HUES48 (cell line): ENCODE results near the gene TMEM106A.
"Not testable (repeated sequence)": the region's sequence is repeated elsewhere in the genome, so short reads cannot be mapped to it uniquely, and the experiment has no call there.

Source experiments
- H3K27ac ChIP-seq: one replicate; pipeline ENCODE4 v1.7.0; 2013; ENCODE audit warnings: low read depth, low read length, inconsistent platforms
- H3K27me3 ChIP-seq: 2 replicates; pipeline ENCODE4 v1.6.1; 2013; ENCODE audit warnings: mild to moderate bottlenecking, low read length; ENCODE audit not compliant: control insufficient read depth, insufficient read depth
- H3K36me3 ChIP-seq: 2 replicates; pipeline ENCODE4 v1.6.1; 2013; ENCODE audit warnings: low read length; ENCODE audit not compliant: control insufficient read depth, insufficient read depth
- H3K4me1 ChIP-seq: 2 replicates; pipeline ENCODE4 v1.6.1; 2013; ENCODE audit warnings: mild to moderate bottlenecking, low read length; ENCODE audit not compliant: control insufficient read depth, insufficient read depth
- H3K4me3 ChIP-seq: 2 replicates; pipeline ENCODE4 v1.5.1; 2013; ENCODE audit warnings: mild to moderate bottlenecking, low read depth, low read length
- H3K9ac ChIP-seq: 2 replicates; pipeline ENCODE4 v1.6.1; 2013; ENCODE audit warnings: mild to moderate bottlenecking, low read depth, low read length, moderate library complexity
- H3K9me3 ChIP-seq: 2 replicates; pipeline ENCODE4 v1.6.1; 2013; ENCODE audit warnings: low read length; ENCODE audit not compliant: control insufficient read depth, insufficient read depth

Gene TMEM106A

GRCh38 chr17:43216762-43217613 lies 5.3 kb downstream of the TMEM106A start:
- Histone ChIP-seq H3K4me3 (no peak overlapping the region), H3K4me1 (peaks cover 8% of the 10 kb centered on the region), H3K9me3 (no peaks in the 10 kb centered on the region), H3K27ac (no peak overlapping the region), H3K9ac (no peak overlapping the region), H3K27me3 (no peaks in the 10 kb centered on the region), H3K36me3 (peaks cover 12% of the 10 kb centered on the region; the same call in 1 of the 2 replicates)

GRCh38 chr17:43217614-43218087 lies 6.0 kb downstream of the TMEM106A start:
- no peak overlapping the region for H3K4me3 ChIP-seq
- peaks cover 3% of the 10 kb centered on the region for H3K4me1 ChIP-seq
- peaks cover 12% of the 10 kb centered on the region; the same call in 1 of the 2 replicates for H3K36me3 ChIP-seq

GRCh38 chr17:43219001-43219400 lies 7.3 kb downstream of the TMEM106A start:
- Histone ChIP-seq H3K4me3 (no peak overlapping the region), H3K9me3 (no peaks in the 10 kb centered on the region), H3K9ac (no peak overlapping the region), H3K27ac (no peak overlapping the region), H3K36me3 (peaks cover 12% of the 10 kb centered on the region; the same call in 1 of the 2 replicates), H3K27me3 (no peaks in the 10 kb centered on the region), H3K4me1 (no peaks in the 10 kb centered on the region)

More at GRCh38 chr17:43217614-43218087, 6.0 kb downstream of the TMEM106A start:
- Histone ChIP-seq H3K9me3 (no peaks in the 10 kb centered on the region), H3K9ac (no peak overlapping the region), H3K27me3 (no peaks in the 10 kb centered on the region), H3K27ac (no peak overlapping the region)

DNA sequence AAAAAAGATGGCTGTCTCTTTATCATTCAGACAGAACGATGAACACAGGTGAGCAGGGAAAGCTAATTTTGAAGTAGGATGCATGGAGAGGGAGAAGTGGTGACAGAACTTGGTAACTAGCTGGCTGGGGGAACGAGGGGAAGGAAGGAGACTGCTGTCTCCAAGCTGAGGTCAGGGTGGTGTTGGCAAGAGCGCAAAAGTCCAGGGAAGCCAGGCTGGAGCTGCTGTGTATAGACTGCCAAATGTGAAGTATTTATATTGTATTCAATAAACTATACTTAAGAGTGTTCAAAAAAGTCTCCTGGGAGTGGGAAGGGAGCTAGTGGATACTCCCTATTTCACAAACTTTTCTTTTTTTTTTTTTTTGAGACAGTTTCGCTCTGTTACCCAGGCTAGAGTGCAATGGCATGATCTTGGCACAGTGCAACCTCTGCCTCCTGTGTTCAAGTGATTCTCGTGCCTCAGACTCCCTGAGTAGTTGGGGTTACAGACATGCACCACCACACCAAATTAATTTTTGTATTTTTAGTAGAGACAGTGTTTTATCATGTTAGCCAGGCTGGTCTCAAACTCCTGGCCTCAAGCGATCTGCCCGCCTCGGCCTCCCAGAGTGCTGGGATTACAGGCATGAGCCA lies 8.2 kb downstream of the TMEM106A start:
- Histone ChIP-seq H3K9ac (no peak overlapping the region), H3K9me3 (no peaks in the 10 kb centered on the region), H3K27me3 (no peaks in the 10 kb centered on the region), H3K4me1 (no peaks in the 10 kb centered on the region), H3K4me3 (no peak overlapping the region), H3K27ac (no peak overlapping the region), H3K36me3 (peaks cover 15% of the 10 kb centered on the region; the same call in 1 of the 2 replicates)

GRCh38 chr17:43220511-43221125 lies 8.9 kb downstream of the TMEM106A start:
- no peak overlapping the region for H3K27ac ChIP-seq
- H3K4me1 ChIP-seq: no peaks in the 10 kb centered on the region
- H3K9me3 ChIP-seq: no peaks in the 10 kb centered on the region
- no peaks in the 10 kb centered on the region for H3K27me3 ChIP-seq
- H3K36me3 ChIP-seq: peaks cover 12% of the 10 kb centered on the region; the same call in 1 of the 2 replicates
- H3K4me3 ChIP-seq: no peak overlapping the region
- H3K9ac ChIP-seq: no peak overlapping the region

DNA sequence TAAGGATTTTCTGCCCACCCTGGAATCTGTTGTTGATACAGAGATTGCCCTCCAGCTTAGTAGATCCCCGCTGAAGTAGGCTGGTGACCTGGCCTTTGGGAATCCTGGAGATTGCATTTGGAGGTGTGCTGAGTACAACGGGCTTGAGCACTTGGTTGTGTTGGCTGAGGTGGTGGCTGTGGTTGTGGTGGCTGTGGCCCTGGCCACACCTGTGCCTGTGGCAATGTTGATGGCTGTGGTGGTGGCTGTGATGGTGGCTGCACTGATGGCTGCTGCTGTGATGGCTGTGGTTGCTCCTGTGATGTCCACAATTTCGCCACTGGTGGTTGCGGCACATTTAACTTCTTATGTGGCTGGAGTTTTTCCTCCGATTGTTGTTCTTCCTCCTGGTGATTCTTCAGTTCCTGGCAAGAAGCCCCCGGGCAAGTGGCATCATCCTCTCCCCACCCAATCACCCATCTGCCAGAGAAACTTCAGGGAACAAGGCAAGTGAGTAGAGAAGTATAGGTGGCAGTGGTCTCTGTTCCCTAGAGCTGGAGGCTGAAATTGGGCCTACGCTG lies 12.6 kb downstream of the TMEM106A start:
- Histone ChIP-seq H3K27ac (no peak overlapping the region), H3K9me3 (no peaks in the 10 kb centered on the region), H3K4me1 (no peaks in the 10 kb centered on the region), H3K9ac (no peak overlapping the region; the same call in 1 of the 2 replicates), H3K4me3 (no peak overlapping the region), H3K27me3 (no peaks in the 10 kb centered on the region), H3K36me3 (peaks cover 3% of the 10 kb centered on the region; the same call in 1 of the 2 replicates)

GRCh38 chr17:43226393-43226792 lies 14.7 kb downstream of the TMEM106A start:
- no peaks in the 10 kb centered on the region for H3K4me1 ChIP-seq
- H3K36me3 ChIP-seq: peaks cover 3% of the 10 kb centered on the region; the same call in 1 of the 2 replicates

GRCh38 chr17:43228020-43228782 lies 16.5 kb downstream of the TMEM106A start, which contains the start of gene CCDC200:
Gene CCDC200 (minus strand): TSS chr17:43228623. CDS start chr17:43228554, 69 bp downstream.
- H3K9ac ChIP-seq, H3K27ac ChIP-seq, H3K9me3 ChIP-seq, H3K4me3 ChIP-seq, H3K4me1 ChIP-seq, H3K36me3 ChIP-seq, H3K27me3 ChIP-seq: not testable (repeated sequence)

More at GRCh38 chr17:43226393-43226792, 14.7 kb downstream of the TMEM106A start:
- Histone ChIP-seq H3K9ac (no peak overlapping the region), H3K27me3 (no peaks in the 10 kb centered on the region), H3K4me3 (no peak overlapping the region), H3K27ac (no peak overlapping the region), H3K9me3 (no peaks in the 10 kb centered on the region)

DNA sequence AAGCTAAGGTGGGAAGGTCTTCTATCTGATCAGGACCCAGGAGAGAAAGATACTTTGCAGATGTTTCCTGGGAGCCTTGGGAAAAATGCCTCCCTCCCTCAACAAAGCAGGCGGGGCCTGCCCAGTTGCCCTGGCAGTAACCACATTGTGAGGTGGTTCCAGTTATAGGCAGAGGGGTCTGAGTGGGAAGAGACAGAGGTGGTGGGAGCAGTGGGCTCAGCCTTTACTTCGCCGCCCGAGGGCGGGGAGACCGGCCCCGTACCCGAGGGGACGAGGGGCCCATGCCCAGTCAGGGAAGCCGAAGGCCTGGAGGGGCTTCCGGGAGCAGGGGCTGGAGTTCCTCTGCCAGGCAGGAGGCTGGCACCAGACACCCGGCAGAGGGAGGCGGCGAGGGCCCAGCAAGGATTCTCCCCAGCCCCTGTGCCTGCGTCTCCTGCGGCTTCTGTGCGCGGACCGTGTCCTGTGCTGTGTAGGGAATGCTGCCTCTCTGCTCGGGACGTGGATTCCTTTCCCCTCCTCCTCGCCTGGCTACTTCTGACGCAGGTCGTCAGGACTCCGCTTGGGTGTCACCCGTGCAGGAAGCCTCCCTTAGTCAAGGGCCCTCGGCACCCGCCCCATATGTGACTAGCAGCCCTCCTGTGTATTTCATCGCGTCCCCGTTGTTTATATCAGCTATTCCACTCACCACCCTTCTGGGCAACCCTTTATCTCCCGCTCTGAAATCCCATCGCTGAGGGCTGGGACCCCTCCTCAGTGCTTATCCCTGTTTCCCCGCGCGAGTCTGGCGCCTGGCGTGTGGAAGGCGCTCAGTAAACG lies 19.7 kb downstream of the TMEM106A start:
- not testable (repeated sequence) for H3K9ac ChIP-seq, H3K9me3 ChIP-seq, H3K27me3 ChIP-seq, H3K4me1 ChIP-seq, H3K27ac ChIP-seq, H3K4me3 ChIP-seq, H3K36me3 ChIP-seq
